ENCODE results near the gene SMIM13. TPM values are rescaled to one million over a fixed set of nuclear protein-coding genes. Genes with fewer than 3 reads are reported as not detected.

The SMIM13 gene
- total and polyA plus RNA-seq, 2 donors (not counting 3 experiments of a cell fraction or from before 2014, with no cell fraction given) = 3.2 to 14.7 TPM

DNA sequence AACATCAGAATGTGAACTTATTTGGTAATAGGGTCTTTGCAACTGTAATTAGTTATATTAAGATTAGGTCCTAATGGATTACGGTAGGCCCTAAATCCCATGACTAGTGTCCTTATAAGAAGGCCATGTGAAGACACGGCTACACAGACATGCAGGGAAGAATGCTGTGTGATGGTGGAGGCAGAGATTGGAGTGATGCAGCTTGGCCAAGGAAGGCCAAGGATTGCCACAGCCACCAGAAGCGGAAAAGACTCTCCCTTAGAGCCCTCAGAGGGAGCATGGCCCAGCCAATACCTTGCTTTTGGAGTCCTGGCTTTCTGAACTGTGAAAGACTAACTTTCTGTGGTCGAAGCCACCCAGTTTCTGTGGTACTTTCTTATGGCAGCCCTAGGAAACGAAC is 9.7 kb upstream of the SMIM13 start:
- FAIRE-seq = no peak
- no peaks in the 10 kb centered on the region for H3K9me1 ChIP-seq (replicated peaks; ENCODE audit: control insufficient read depth, extremely low read depth, insufficient read depth, low read length)
- no peak overlapping the region for H3K4me3 ChIP-seq (replicated peaks in 1 of 3; ENCODE audit: insufficient read depth in 1 of 3, low read depth in 1 of 3, low read length in 3 of 3)
- no peaks in the 10 kb centered on the region for H3K4me1 ChIP-seq (ENCODE audit: control insufficient read depth, extremely low read depth, insufficient read depth, low read length)
- no peak overlapping the region for H3K27ac ChIP-seq (ENCODE audit: insufficient read depth, low read depth, low read length)
- ChIA-PET POLR2A (no interaction called here), CTCF (interaction anchor here (1.1 to 1.5 kb wide), 2 partner anchors 15 to 129 kb away, joined by 3 to 4 read pairs; no protein-coding TSS in a partner anchor)
- no peaks in the 10 kb centered on the region for H4K20me1 ChIP-seq (replicated peaks; ENCODE audit: control insufficient read depth, extremely low read depth, insufficient read depth, low read length)
- H3K9me3 ChIP-seq (replicated peaks; ENCODE audit: control insufficient read depth, insufficient read depth, low read length) = no peaks in the 10 kb centered on the region
- no peaks in the 10 kb centered on the region for H3K36me3 ChIP-seq (ENCODE audit: control insufficient read depth in 2 of 2, extremely low read depth in 1 of 2, insufficient read depth in 2 of 2, low read length in 2 of 2)
- H3K9ac ChIP-seq (replicated peaks; ENCODE audit: extremely low read depth, insufficient read depth, low read length) = no peak overlapping the region
- intact Hi-C loops (cut with micrococcal nuclease) = no loop called here
- no peak overlapping the region for H2AFZ ChIP-seq (ENCODE audit: low read depth, low read length)
- dilution Hi-C loops (cut with MboI; ENCODE audit: extremely low pct_ligation_motif_present, low sequenced_read_pairs) = no loop called here
- TF ChIP-seq MYC (IDR thresholded peaks at IDR 0.05; ENCODE audit: low read depth, low read length) (no peak), POLR2AphosphoS5 (IDR thresholded peaks at IDR 0.05; ENCODE audit: insufficient read depth, low read depth, low read length) (no peak), JUN (IDR thresholded peaks at IDR 0.05; ENCODE audit: borderline replicate concordance, insufficient read depth, insufficient read length, low read depth) (no peak), EZH2 (IDR thresholded peaks at IDR 0.05; ENCODE audit: borderline replicate concordance, low read depth, low read length, severe bottlenecking) (no peak), FOS (IDR thresholded peaks at IDR 0.05; ENCODE audit: borderline replicate concordance, insufficient read depth, low read length) (no peak), GATA2 (IDR thresholded peaks at IDR 0.05; ENCODE audit: insufficient read depth, insufficient read length, low read depth, low read length) (no peak)
- TF ChIP-seq, protein P1, sequence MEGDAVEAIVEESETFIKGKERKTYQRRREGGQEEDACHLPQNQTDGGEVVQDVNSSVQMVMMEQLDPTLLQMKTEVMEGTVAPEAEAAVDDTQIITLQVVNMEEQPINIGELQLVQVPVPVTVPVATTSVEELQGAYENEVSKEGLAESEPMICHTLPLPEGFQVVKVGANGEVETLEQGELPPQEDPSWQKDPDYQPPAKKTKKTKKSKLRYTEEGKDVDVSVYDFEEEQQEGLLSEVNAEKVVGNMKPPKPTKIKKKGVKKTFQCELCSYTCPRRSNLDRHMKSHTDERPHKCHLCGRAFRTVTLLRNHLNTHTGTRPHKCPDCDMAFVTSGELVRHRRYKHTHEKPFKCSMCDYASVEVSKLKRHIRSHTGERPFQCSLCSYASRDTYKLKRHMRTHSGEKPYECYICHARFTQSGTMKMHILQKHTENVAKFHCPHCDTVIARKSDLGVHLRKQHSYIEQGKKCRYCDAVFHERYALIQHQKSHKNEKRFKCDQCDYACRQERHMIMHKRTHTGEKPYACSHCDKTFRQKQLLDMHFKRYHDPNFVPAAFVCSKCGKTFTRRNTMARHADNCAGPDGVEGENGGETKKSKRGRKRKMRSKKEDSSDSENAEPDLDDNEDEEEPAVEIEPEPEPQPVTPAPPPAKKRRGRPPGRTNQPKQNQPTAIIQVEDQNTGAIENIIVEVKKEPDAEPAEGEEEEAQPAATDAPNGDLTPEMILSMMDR (IDR thresholded peaks at IDR 0.05; ENCODE audit: extremely low read depth in 1 of 2, insufficient read depth in 1 of 2, low read depth in 1 of 2, low read length in 2 of 2) = no peak
- TF ChIP-seq, protein P2, sequence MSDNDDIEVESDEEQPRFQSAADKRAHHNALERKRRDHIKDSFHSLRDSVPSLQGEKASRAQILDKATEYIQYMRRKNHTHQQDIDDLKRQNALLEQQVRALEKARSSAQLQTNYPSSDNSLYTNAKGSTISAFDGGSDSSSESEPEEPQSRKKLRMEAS (IDR thresholded peaks at IDR 0.05; ENCODE audit: insufficient read depth, insufficient read length) = no peak
- no TSS peak for BruUV-seq (replicated peaks)
- DNase-seq (ENCODE audit: low read depth, low spot score) = no peak
- H3K79me2 ChIP-seq (ENCODE audit: control insufficient read depth, insufficient read depth, low read length) = no peaks in the 10 kb centered on the region
- no peaks in the 10 kb centered on the region for H3K27me3 ChIP-seq (ENCODE audit: control insufficient read depth in 2 of 2, insufficient read depth in 2 of 2, low read length in 2 of 2)
- H3K4me2 ChIP-seq (ENCODE audit: insufficient read depth, low read length) = no peak overlapping the region
